VCaP (cell line): Measurements from ENCODE around the gene RETREG2.

Experiments
- H3K27ac ChIP-seq: fragments of 450-650 bp; 2 replicates; pipeline ENCODE4 v1.5.1; 2017
- CTCF ChIP-seq: fragments of 450-650 bp; conservative IDR thresholded peaks from 2 replicates; pipeline ENCODE4 v1.5.1; 2017; ENCODE audit warnings: mild to moderate bottlenecking, moderate library complexity

RETREG2 gene

GRCh38 chr2:219142329-219142728 lies 35.7 kb upstream of the RETREG2 start:
- no peak for TF ChIP-seq CTCF
- H3K27ac ChIP-seq: no peak overlapping the region

DNA sequence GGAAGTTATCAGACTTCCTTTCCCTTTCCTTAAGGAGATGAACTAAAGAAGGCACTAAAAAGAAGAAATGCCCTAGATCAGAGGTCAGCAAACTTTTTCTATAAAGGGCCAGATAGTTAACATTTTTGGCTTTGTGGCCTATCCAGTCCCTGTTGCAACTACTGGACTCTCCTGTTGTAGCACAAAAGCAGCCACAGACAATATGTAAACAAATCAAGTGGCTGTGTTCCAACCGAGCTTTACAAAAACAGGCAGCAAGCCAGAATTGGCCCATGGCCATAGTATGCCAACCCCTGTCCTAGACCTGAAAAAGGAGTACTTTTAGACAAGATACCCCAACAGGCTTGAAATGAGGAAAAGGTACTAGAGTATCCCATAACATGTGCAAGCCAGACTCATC lies 28.4 kb upstream of the RETREG2 start:
- no peak for TF ChIP-seq CTCF

DNA sequence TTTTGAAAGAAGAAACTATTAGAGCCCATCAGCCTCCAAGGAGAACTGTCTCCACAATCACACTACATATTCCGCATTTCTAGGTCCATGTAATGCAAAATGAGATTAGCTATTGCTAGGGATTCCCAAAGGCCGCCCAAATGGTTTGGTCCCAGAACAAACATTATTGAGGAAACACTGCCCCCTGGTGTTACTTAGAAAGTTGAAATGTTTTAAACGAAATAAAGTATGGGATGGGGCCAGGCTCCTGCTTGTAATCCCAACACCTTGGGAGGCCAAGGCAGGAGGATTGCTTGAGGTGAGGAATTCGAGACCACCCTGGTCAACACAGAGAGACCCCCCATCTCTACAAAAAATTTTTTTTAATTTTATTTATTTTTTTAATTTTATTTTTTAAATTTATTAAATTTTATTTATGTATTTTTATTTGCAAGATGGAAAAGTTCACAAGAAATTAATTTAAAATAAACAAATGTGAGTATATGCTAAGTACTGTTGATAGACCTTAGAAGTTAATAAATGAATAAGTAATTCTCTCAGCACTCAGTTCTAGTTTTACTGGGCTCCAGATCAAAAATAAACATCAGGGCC lies 22.9 kb upstream of the RETREG2 start:
- H3K27ac ChIP-seq: no peak overlapping the region
- peak; percentile 57 for TF ChIP-seq CTCF

More for the DNA sequence above, 28.4 kb upstream of the RETREG2 start:
- H3K27ac ChIP-seq: peak overlapping the region; percentile 72

- no peak for TF ChIP-seq CTCF
- H3K27ac ChIP-seq: no peak overlapping the region
These were observed 20.7 kb upstream of the RETREG2 start for GRCh38 chr2:219157396-219157795.

GRCh38 chr2:219158025-219158424 lies 20.1 kb upstream of the RETREG2 start:
- TF ChIP-seq CTCF: no peak
- no peak overlapping the region for H3K27ac ChIP-seq

- no peak overlapping the region for H3K27ac ChIP-seq
- TF ChIP-seq CTCF: no peak
These were observed 19.5 kb upstream of the RETREG2 start for GRCh38 chr2:219158586-219158985.

- peak overlapping the region; percentile 85 for H3K27ac ChIP-seq
- TF ChIP-seq CTCF: no peak
These were observed 18.3 kb upstream of the RETREG2 start for GRCh38 chr2:219159771-219160185.
